Neuron (in vitro differentiated cells): ENCODE results near the gene PRRT1B.
"Not testable (repeated sequence)": the region's sequence is repeated elsewhere in the genome, so short reads cannot be mapped to it uniquely, and the experiment has no call there.

Experiments
- H2AFZ ChIP-seq: one replicate; pipeline ENCODE4 v1.6.1; 2013; ENCODE audit warnings: low read depth, mild to moderate bottlenecking, inconsistent platforms, low read length, moderate library complexity
- H3K27me3 ChIP-seq: one replicate; pipeline ENCODE4 v1.6.1; 2013; ENCODE audit warnings: low read length; ENCODE audit not compliant: insufficient read depth
- H3K36me3 ChIP-seq: one replicate; pipeline ENCODE4 v1.6.1; 2013; ENCODE audit warnings: low read length; ENCODE audit not compliant: insufficient read depth
- H3K4me1 ChIP-seq: one replicate; pipeline ENCODE4 v1.6.1; 2013; ENCODE audit warnings: low read length; ENCODE audit not compliant: insufficient read depth
- H3K4me3 ChIP-seq: 2 replicates; pipeline ENCODE4 v1.5.1; 2013; ENCODE audit warnings: mild to moderate bottlenecking, low read length, moderate library complexity
- H3K9me3 ChIP-seq: one replicate; pipeline ENCODE4 v1.6.1; 2013; ENCODE audit warnings: low read length

Gene PRRT1B

GRCh38 chr9:131546336-131547084 lies 1.2 kb downstream of the PRRT1B start:
- H3K4me1 ChIP-seq = no peaks in the 10 kb centered on the region
- H3K4me3 ChIP-seq = no peak overlapping the region
- H3K36me3 ChIP-seq = no peaks in the 10 kb centered on the region
- H2AFZ ChIP-seq = peak overlapping the region; percentile 48
- no peaks in the 10 kb centered on the region for H3K27me3 ChIP-seq
- H3K9me3 ChIP-seq = peaks cover 11% of the 10 kb centered on the region

- H3K4me3 ChIP-seq, H3K4me1 ChIP-seq, H3K36me3 ChIP-seq: not testable (repeated sequence)
Observed at GRCh38 chr9:131549186-131549585, 3.9 kb downstream of the PRRT1B start.

GRCh38 chr9:131550465-131550864 lies 5.1 kb downstream of the PRRT1B start:
- not testable (repeated sequence) for H3K9me3 ChIP-seq, H3K36me3 ChIP-seq, H3K4me3 ChIP-seq, H2AFZ ChIP-seq, H3K4me1 ChIP-seq
- peaks cover 11% of the 10 kb centered on the region for H3K27me3 ChIP-seq

More at GRCh38 chr9:131549186-131549585, 3.9 kb downstream of the PRRT1B start:
- H2AFZ ChIP-seq, H3K27me3 ChIP-seq: not testable (repeated sequence)
- H3K9me3 ChIP-seq = peaks cover 13% of the 10 kb centered on the region

GRCh38 chr9:131552030-131552429 lies 6.7 kb downstream of the PRRT1B start:
- Histone ChIP-seq H3K4me1 (no peaks in the 10 kb centered on the region), H3K4me3 (no peak overlapping the region), H2AFZ (no peak overlapping the region), H3K36me3 (no peaks in the 10 kb centered on the region), H3K9me3 (peaks cover 9% of the 10 kb centered on the region), H3K27me3 (peaks cover 14% of the 10 kb centered on the region)

GRCh38 chr9:131554087-131554842 lies 8.9 kb downstream of the PRRT1B start:
- H3K9me3 ChIP-seq = peaks cover 6% of the 10 kb centered on the region
- H3K4me1 ChIP-seq = no peaks in the 10 kb centered on the region
- no peak overlapping the region for H2AFZ ChIP-seq
- no peaks in the 10 kb centered on the region for H3K36me3 ChIP-seq
- no peak overlapping the region for H3K4me3 ChIP-seq
- H3K27me3 ChIP-seq = peaks cover 14% of the 10 kb centered on the region

DNA sequence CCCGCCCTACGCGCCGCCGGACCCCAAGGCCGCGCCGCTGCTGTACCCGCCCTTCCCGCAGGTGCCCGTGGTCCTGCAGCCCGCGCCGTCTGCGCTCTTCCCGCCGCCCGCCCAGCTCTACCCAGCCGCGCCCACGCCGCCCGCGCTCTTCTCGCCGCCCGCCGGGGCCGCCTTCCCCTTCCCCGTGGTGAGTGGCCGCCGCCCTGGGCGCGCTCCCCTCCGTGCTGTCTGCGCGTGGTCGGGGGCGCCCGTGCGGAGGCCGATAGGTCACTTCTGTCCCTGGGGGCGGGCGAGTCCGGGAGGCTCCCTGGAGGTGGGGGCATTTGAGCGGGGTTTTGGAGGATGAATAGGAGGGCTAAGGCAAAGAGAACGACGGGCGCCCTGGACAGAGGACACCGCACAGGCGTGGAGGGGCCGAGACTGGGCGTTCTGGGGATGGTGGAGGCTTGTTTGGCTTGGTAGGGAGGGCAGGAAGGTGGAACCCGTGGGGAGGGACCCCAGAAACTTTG lies 9.6 kb downstream of the PRRT1B start:
- no peaks in the 10 kb centered on the region for H3K36me3 ChIP-seq
- no peaks in the 10 kb centered on the region for H3K4me1 ChIP-seq
- H3K4me3 ChIP-seq = no peak overlapping the region
- peaks cover 14% of the 10 kb centered on the region for H3K27me3 ChIP-seq
- peaks cover 6% of the 10 kb centered on the region for H3K9me3 ChIP-seq
- H2AFZ ChIP-seq = no peak overlapping the region

DNA sequence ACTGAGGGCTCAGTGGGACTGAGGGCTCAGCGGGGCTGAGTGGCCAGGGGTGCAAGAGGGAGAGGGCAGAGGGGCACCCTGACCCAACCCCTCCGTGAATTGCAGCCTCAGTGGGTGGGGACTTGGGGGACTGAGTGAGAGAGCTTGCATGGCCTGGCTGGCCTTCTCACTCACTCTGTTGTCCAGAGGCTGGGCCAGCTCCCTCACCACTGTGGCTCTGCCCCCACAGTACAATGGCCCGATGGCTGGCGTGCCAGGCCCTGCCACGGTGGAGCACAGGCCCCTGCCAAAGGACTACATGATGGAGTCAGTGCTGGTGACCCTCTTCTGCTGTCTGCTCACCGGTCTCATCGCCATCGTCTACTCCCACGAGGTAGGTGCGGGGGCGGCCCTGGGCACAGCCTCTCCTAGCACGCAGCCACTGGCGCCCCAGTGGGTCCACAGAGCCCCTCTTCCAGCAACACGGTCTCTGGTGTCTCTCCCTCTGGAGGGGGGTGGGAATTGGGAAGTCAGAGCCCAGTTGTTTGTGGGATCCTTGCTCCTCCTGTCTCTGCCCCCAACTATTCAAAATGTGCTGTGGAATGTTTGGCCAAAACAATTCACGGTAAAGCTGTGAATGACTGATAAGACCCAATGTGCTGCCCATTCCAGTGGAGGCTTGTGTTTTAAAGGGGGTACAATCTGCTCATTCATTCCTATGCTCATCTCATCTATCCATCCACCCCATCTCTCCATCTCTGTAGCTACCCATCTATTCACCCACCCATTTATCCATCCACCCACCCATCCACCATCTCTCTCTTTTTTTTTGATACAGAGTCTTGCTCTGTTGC lies 10.7 kb downstream of the PRRT1B start:
- H3K9me3 ChIP-seq = peaks cover 6% of the 10 kb centered on the region
- H3K4me3 ChIP-seq = no peak overlapping the region
- H3K4me1 ChIP-seq = no peaks in the 10 kb centered on the region
- peaks cover 14% of the 10 kb centered on the region for H3K27me3 ChIP-seq
- H3K36me3 ChIP-seq = no peaks in the 10 kb centered on the region
- H2AFZ ChIP-seq = no peak overlapping the region

- Histone ChIP-seq H3K27me3 (peaks cover 14% of the 10 kb centered on the region), H3K9me3 (peaks cover 6% of the 10 kb centered on the region), H3K4me1 (no peaks in the 10 kb centered on the region), H3K36me3 (no peaks in the 10 kb centered on the region), H3K4me3 (no peak overlapping the region), H2AFZ (no peak overlapping the region)
Observed at GRCh38 chr9:131557855-131558548, 12.7 kb downstream of the PRRT1B start.

- Histone ChIP-seq H3K4me3 (no peak overlapping the region), H3K36me3 (no peaks in the 10 kb centered on the region), H3K9me3 (no peaks in the 10 kb centered on the region), H3K27me3 (peaks cover 8% of the 10 kb centered on the region), H2AFZ (no peak overlapping the region), H3K4me1 (no peaks in the 10 kb centered on the region)
Observed at GRCh38 chr9:131559421-131560000, 14.2 kb downstream of the PRRT1B start.

- no peak overlapping the region for H2AFZ ChIP-seq
- H3K9me3 ChIP-seq = no peaks in the 10 kb centered on the region
Observed at GRCh38 chr9:131562032-131562959, 17.0 kb downstream of the PRRT1B start.

DNA sequence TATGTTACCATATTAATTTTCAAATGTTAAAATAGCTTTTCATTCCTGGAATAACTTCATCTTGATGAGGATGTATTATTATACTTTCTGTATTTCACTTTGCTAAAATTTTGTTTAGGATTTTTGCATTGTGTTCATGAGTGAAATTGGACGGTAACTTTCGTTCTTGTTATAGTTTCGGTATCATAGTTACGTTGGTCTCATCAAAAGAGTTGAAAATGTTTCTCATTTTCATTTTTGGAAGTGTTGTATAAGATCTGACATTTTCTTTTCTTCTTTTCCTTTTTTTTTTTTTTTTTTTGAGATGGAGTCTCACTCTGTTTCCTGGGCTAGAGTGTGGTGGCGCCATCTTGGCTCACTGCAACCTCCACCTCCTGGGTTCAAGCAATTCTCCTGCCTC lies 20.0 kb downstream of the PRRT1B start:
- no peak overlapping the region for H3K4me3 ChIP-seq
- no peaks in the 10 kb centered on the region for H3K4me1 ChIP-seq
- peaks cover 3% of the 10 kb centered on the region for H3K9me3 ChIP-seq
- no peaks in the 10 kb centered on the region for H3K36me3 ChIP-seq
- H3K27me3 ChIP-seq = no peaks in the 10 kb centered on the region
- no peak overlapping the region for H2AFZ ChIP-seq

More at GRCh38 chr9:131562032-131562959, 17.0 kb downstream of the PRRT1B start:
- Histone ChIP-seq H3K27me3 (no peaks in the 10 kb centered on the region), H3K4me1 (no peaks in the 10 kb centered on the region), H3K4me3 (no peak overlapping the region), H3K36me3 (no peaks in the 10 kb centered on the region)
